ENCODE data around the gene OGFOD3.
"Not testable (repeated sequence)": the region's sequence is repeated elsewhere in the genome, so short reads cannot be mapped to it uniquely, and the experiment has no call there.

DNA sequence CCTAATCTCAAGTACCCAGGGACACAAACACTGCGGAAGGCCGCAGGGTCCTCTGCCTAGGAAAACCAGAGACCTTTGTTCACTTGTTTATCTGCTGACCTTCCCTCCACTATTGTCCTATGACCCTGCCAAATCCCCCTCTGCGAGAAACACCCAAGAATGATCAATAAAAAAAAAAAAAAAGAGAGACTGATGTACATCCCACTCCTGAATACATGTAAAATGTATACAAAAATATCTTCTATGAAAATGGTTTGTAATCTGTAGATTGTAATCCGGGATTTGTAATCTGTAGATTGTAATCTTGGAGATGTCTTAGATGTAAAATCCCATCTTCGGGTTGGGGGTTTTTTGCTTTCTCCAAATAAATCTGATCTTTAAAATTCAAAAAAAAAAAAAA, 41.1 kb downstream of the OGFOD3 start:
- TF ChIP-seq, protein P1, sequence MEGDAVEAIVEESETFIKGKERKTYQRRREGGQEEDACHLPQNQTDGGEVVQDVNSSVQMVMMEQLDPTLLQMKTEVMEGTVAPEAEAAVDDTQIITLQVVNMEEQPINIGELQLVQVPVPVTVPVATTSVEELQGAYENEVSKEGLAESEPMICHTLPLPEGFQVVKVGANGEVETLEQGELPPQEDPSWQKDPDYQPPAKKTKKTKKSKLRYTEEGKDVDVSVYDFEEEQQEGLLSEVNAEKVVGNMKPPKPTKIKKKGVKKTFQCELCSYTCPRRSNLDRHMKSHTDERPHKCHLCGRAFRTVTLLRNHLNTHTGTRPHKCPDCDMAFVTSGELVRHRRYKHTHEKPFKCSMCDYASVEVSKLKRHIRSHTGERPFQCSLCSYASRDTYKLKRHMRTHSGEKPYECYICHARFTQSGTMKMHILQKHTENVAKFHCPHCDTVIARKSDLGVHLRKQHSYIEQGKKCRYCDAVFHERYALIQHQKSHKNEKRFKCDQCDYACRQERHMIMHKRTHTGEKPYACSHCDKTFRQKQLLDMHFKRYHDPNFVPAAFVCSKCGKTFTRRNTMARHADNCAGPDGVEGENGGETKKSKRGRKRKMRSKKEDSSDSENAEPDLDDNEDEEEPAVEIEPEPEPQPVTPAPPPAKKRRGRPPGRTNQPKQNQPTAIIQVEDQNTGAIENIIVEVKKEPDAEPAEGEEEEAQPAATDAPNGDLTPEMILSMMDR (IDR thresholded peaks at IDR 0.05): not testable (repeated sequence)
- not testable (repeated sequence) for TF ChIP-seq ZFX (IDR thresholded peaks at IDR 0.05; ENCODE audit: borderline replicate concordance)

Data from 22Rv1 (cell line).